HG03520 (cell line): ENCODE data around the gene RCSD1.

Source experiments
- ATAC-seq: cut with Tn5 transposase; IDR thresholded peaks from one replicate; pipeline ENCODE4 v1.9.1; 2021; ENCODE audit warnings: mild to moderate bottlenecking, moderate library complexity; ENCODE audit not compliant: unreplicated experiment

RCSD1 gene

DNA sequence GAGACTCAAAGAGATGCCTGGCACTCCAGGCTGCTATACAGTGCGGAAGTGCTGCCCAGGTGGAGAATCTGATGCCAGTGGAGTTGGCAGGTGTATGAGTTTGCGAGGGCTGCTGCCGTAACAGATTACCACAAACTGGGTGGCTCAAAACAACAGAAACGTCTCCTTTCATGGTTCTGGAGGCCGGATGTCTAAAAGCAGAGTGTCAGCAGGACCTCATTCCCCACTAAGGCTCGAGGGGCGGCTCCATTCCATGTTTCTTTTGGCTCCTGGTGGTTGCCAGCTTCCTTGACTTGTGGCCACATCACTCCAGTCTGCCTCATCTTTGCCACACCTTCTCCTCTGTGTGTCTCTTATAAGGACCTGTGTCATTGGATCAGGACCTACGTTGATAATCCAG, 10.0 kb downstream of the RCSD1 start:
- ATAC-seq = no peak

DNA sequence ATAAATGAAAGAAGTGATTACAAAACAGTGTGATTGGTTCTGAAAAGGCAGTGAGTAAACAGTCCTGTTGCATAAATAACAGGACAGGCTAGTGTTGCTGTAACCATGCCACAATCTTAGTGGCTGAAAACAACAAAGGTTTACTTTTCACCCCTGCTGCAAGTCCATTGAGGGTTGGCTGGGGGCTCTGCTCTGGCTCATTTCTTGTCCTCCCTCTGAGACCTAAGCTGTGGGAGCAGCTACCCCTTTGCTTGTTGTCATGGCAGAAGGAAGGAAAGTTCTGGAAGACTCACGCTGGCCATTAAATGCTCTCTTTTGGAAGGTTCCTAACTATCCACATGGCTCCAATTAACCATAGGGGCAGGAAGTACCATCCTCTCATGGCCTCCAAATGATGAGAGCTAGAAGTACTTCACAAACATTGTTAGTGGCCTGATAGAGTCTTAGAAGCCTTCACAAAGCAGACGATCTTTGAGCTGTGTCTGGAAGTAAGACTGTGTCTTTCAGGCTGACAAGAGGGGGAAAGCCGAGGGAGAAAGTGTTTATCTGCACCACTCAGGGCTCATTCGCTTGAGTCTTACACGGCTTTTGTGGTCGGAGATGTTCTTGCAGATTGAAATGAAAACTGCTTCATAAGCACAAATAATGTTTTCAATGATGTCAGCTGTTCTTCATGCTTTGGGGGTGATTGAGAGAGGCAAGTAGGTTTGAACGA, 11.9 kb downstream of the RCSD1 start:
- ATAC-seq = no peak

DNA sequence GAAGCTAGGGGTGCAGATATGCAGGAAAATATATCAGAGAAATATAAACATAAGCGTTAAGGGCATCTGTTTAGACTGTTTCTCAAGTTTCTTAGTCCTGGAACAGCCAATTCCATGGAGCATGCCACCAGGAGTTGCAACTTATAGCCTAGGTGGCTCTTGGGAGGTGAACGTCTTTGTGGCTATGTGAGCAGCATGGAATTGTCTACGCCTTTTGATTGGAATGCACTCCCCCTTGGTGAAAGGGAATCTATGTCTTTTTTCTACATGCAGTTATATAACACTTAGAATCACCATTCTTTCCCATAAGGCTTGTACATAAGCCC, 12.4 kb downstream of the RCSD1 start:
- ATAC-seq = no peak

DNA sequence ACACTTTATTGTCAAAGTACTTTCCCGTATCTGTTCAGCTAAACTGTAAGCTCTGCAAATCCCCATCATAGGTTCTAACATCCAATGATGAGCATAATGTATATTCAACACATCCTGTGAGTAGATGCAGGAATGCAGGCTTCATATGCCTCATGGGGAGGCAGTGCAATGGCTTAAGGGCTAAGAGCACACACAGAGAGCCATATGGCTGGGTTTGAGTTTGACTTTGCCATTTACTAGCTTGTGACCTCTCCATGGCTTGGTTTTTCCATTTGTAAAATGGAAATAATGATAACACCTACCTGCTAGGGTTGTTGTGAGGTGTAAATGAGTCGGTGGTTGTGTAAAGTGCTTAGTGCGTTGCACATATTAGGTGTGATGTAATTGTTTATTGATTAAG, 13.4 kb downstream of the RCSD1 start:
- ATAC-seq = no peak

DNA sequence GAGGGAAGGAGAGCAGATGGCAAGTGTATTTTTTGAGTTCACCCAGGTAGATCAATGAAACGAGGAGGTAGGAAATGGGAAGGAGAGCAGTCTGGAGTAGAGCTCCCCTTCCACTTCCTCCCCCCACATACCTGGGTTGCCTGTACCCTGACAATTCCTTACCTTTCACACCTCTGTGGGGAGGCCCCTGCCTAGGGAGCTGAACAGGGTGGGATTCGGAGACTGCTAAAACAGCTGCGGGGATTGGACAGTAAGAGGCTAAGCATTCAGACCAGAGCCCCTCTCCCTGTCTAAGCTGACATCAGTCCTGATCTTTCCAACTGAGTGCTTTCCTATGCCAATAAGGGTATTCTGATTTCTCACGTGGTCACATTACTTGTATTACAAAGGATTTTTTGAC, 14.5 kb downstream of the RCSD1 start:
- ATAC-seq = no peak

DNA sequence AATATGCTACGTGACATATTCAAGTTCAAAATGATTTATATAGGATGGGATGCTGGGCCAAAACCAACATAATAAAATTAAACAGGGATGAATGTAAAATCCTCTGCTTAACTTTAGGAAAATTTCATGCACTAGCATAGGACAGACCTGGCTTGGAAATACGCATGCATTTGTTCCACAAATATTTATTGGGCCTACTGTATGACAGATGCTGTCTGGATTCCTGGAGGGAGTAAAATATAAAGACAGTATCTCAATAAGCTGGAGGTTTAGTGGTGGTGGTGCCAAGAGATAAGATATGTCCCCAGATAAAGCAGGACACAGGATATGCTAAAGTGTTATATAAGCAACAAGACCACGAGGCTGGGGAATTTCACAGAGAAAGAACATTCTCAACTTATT, 15.1 kb downstream of the RCSD1 start:
- ATAC-seq = no peak

DNA sequence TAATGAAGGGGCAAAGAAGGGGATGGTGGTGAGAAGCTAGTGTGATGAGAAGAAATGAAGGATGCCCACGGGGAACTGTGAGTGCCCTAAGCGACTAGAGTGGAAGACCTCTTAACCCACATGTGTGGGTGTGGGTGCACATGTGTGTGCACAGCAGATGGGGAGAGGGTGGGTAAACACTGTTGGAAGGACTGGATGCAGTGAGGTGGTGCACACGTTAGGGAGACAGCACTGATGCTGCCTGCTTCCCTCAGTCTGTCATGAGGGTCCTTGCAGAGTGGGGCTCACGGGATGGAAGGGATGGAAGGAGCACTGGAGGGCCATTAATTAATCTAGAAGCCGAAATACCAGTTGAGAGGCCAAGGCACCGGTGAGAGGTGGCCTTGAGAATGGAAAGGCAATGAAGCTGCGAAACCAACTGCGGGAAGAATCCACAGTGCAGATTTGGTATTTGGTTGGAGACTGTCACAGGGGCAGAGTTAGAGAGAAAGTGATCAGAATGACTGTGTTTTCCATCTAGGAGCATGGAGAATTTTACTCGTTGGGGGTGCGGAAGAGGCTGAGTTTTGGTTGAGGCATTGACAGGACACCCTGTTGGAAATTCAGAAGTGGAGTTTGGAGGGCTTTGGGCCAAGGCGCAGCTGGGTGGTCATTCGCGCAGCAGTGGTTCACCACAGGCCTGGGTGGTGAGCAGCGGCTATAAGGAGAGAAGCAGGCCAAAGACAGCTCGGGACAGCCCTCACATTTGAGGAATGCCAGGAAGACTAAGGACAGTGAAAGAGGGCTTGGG, 15.8 kb downstream of the RCSD1 start:
- ATAC-seq = no peak

DNA sequence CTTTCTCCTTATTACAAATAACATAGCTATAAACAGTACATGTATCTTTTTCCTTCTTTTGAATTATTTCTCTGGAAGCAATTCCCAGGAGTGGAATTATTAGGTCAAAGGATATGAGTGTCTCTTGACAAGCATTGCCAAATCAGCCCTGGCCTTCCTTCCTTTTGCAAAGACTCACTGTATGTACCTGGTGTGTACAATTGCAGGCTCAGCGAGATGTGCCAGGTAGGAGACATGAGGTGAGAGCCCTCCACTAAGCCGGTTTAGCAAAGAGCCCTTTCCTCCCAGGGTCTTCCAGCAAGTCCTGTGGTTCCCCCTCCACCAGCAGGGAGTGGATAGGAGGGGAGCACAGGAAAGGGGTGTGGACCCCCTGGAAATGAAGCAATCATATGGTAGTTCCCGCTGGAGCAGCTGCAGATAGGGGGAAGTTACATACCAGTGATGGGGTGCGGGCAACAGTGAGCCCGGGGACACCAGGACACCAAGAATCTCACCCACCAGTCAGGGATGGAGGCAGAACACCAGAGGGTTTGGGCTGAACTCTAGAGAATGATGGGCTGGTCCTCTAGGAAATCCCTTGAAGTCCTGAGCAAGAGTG, 18.3 kb downstream of the RCSD1 start:
- ATAC-seq = no peak

DNA sequence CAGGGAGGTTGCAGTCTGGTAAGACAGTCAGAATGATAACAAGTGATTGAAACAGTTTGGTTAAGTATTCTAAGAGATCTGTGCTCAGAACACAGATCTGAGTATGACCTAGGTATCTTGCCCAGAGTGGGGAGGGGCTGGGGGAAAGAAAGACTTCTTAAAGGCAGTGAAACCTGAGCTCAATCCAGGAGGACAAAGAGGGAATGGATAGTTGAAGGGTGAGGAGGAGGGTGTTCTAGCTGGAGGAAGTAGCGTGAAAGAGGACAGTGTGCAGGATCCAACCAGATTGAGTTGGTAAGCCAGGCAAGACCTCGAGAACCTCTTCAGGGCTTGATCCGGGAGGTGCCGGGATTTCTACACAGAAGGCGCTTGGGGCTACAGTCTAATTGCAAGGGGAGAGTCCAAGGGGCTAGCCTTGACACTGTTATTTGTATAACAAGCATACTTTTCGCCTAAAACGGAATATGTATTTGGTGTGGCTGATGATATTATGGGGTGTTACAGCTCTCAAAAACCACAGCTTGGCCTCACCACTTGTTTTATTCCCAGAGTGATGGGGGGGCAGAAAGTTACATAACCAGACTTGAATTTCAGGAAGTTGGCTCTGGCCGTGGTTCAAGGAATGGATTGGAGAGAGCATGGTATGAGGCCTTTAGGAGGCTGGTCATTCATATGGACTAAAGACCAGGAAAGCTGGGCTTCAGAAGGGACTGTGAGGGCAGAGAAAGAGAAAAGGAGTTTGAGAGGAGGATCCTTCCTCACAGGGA, 19.1 kb downstream of the RCSD1 start:
- ATAC-seq = no peak

DNA sequence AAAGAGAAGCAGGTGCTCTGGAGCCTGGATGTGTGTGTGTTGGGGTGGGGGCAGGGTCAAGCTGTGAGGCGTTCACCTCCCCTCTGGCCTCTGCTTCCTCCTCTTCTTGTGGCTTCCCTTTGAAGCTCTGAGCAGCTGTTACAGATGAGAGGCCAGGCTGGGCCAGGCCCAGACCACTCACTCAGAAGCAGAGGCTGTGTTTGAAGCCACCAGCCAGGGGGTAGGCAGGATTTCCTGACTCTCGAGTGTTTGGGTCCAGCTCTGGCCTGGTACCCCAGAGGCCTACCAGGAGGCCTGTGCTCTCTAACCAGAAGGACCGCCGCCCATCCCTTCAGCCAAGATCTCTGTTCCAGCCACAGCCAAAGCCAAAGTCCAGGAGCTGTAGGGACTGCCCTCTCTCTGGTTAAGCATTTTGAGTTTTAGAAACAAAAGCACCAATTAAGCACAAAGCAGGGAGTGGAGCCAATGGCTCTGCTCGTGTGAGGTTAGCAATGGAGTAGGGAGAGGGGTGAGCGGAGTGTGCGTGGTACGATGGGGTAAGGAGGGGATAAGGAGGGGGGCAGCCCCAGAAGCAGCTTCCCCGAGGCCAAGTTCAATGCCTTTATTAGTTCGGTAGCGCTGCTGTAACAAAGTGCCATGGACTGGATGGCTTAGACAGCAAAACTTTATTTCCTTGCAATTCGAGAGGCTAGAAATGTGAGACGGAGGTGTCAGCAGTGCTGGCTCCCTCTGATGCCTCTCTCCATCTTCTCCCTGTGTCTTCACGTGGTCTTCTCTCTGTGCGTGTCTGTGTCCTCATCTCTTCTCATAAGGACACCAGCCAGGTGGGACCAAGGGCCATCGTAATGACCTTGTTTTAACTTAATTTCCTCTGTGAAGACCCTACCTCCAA, 20.5 kb downstream of the RCSD1 start:
- no peak for ATAC-seq

DNA sequence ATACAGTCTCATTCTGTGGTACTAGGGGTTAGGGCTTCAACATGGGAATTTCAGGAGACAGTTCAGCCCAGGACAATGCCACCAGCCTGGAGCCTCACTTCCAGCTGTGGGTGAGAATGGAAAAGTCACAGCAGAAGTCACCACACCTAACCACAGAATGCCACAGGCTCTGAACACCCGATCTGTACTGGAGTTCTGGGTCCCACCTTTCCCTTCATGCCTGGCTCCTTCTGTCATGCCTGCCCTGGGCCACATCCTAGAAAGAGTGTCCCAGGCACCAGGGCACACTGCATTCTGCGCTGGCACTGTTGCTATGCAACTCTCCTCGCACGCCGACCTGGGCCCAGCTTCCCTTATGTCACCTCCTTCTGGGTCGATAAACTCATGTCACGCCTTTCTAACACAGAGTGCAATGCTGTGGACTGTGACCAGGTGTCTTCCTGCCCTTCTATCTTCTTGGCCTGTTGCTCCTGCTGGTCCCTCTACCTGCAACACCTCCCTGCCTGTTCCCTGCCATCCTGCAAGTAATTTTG, 21.2 kb downstream of the RCSD1 start:
- no peak for ATAC-seq

DNA sequence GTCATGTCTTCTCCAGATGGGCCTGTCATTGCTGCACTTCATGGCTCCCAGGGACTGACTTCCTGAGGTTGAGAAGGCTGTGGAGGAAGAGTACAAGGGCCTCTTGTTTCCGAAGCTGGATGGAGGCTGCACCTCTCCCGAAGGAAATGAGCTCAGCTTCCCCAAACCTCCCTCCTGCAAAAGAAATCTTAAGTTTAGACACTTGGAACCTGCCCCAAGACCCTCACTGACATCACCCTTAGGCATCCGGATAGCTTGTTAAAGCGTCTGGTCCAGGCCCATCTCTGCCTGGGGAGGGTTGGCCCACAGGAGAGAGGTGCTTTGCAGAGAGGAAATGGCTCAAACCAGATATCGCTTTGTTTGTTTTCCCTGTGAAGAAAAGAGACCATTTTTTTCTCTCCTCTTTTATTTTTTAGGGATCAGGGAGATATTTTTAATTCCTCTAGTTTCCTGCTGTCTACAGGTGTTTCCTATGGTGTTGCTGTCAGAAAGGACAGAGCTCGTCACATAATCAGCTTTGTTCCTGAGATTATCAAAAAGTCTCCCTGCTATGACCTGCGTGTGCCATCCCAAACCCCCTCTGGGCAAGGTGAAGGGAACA, 25.0 kb downstream of the RCSD1 start:
- ATAC-seq = no peak

DNA sequence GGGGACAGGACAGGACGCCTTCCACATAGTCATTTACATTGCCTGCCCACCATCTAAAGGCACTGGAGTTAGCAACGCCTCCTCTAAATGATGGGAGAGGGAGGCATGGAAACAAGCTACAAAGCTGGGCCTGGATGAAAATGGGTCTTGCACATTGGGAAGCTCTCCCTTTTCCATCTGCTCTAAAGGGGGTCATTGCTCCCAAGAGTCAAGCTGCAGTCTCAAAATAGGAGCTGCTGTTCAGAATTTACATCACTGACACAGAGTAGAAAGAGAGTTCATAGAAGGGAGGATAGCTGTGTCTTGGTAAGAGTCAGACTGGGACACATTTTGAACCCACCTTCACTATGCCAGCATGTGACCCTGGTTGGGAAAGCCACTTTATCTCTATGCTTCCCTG, 26.6 kb downstream of the RCSD1 start:
- no peak for ATAC-seq

DNA sequence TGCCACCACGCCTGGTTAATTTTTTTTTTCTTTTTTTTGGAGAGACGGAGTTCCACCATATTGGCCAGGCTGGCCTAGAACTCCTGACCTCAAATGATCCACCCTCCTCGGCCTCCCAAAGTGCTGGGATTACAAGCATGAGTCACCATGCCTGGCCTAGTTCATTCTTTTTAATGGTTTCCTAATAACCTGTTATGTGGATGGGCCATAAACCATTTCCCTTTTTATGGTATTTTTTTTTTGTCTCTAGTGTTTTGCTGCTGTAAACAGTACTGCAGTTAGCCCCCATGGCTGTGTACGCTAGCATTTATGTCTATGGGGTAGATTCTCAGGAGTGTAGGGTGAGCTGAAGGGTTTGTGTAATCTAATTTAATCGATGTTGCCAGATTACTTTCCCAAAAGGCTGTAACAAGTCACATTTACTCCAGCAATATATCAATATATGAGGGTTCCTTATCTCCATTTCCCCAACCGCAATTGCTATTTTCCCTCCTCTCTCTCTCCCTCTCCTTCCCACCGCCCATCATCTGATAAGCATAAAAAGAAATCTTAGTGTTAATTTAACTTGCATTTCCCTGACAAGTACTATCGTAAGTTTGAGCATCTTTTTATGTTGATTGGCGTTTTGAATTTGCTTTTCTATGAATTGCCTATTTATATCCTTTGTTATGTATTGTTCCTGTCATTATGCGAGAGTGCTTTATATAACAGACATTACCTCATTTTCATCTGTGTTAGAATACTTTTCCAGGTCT, 28.7 kb downstream of the RCSD1 start:
- no peak for ATAC-seq

DNA sequence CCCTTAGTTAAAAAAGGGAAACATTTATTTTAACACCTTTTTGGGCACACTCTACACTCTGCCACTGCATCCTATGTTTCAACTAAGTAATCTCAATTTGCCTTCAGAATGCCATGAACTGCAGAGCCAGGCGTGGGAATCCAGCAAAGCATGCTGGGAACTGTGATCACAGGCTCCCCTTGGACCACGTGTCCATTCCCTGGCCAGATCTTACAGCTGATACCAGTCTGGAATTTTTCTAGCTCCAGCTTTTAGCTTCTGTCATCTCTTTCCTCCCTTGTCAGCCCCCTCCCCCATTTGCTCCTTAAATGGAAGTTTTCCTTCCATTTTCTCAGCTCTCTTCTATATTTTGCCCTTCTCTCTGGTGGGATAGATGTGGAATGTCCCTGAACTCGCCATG, 29.4 kb downstream of the RCSD1 start:
- no peak for ATAC-seq

DNA sequence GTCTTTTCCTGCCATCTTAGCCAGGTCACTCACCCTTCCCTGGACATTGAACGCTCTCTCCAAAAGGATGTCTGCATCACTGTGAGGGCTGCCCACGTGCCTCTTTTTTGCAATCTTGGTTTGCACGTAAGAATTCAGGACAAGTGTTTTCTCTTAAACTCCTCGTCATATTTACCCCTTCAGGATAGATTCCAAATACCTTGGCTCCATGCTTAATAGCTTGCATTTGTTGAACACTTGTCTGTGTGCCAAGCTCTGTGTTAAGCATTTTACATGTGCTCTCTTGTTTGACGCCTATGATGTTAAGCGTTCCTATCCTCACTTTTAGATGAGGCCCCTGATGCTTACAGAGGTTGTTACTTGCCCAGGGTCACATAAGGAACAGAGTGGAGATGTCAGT, 29.8 kb downstream of the RCSD1 start:
- ATAC-seq = no peak

DNA sequence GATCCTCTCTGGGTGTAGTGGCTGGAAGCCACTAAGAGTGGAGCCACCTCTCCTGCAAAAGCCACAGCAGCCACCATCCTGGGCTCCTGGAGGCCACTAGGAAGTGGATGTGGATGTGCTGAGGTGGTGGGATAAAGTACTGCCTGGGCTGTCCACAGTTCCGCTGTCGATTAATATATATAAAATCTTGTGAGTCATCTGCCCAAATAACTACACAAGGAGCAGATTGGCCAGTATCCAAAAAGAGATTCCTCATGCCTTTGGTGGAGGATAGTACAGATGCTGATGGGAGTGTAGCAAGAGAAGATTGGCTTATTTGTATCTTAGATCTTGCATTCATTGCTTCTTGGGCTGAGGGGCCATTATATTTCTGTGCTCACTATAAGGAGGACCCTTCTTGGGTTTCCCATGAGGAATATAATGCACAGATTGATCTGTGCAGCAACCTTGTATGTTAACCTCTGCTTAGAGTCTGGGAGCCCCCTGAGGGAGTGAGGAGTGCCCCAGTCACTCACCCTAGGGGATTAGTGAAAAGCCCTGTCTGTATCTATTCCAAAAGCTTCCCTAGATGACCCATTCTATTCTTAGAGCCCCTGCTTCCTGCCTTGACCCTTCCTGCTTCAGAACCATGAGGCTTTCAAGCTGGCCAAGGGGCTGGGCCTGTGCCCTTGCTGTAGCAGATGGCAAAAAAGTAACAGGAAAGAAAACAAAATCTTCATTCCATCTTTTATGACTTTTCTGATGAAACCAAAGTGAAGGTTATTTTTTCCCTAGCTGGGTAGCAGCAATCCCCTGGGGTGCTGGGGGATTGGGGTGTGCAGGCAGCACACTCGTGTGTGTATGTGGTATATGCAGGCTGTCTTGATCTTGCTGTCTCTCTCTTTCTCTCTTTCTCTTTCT, 31.7 kb downstream of the RCSD1 start:
- no peak for ATAC-seq
